GM12801 (cell line): Measurements from ENCODE around the gene PTGDR.

ENCODE experiments used
- CTCF ChIP-seq: IDR thresholded peaks from one replicate; pipeline ENCODE4 v1.5.1; 2011; ENCODE audit warnings: control low read depth; ENCODE audit not compliant: insufficient read length; ENCODE audit errors: extremely low read depth

The PTGDR gene

GRCh38 chr14:52235434-52235833 is 32.1 kb upstream of the PTGDR start:
- no peak for TF ChIP-seq CTCF

GRCh38 chr14:52235866-52236510 is 31.5 kb upstream of the PTGDR start:
- no peak for TF ChIP-seq CTCF

- no peak for TF ChIP-seq CTCF
Observed at GRCh38 chr14:52238682-52239081, 28.8 kb upstream of the PTGDR start.

GRCh38 chr14:52240623-52241022 is 26.9 kb upstream of the PTGDR start:
- TF ChIP-seq CTCF: no peak

GRCh38 chr14:52241087-52241793 is 26.3 kb upstream of the PTGDR start:
- TF ChIP-seq CTCF: no peak

GRCh38 chr14:52244328-52244727 is 23.2 kb upstream of the PTGDR start:
- no peak for TF ChIP-seq CTCF

- no peak for TF ChIP-seq CTCF
Observed at GRCh38 chr14:52244997-52245396, 22.5 kb upstream of the PTGDR start.
